HepG2 (cell line): ENCODE data around the gene ATP5MG. TPM values are rescaled to one million over a fixed set of nuclear protein-coding genes. Genes with fewer than 3 reads are reported as not detected.
A peak's percentile ranks its signal among the peaks of the same experiment; 100 is the strongest.

ENCODE experiments used
- AFF4 ChIP-seq: sonication (generic); formaldehyde crosslinking; IDR thresholded peaks from 2 replicates; pipeline ENCODE4 v1.4.0; 2020; ENCODE audit warnings: missing genetic modification reagents
- CSRNP1 ChIP-seq: sonication (generic); formaldehyde crosslinking; IDR thresholded peaks from 2 replicates; pipeline ENCODE4 v1.8.1; 2023; ENCODE audit warnings: mild to moderate bottlenecking, missing genetic modification reagents
- FOXO4 ChIP-seq: sonication (generic); formaldehyde crosslinking; conservative IDR thresholded peaks from 2 replicates; pipeline ENCODE4 v1.8.1; 2023; ENCODE audit warnings: missing genetic modification reagents
- HDAC6 ChIP-seq: fragments of 200-600 bp; sonication (generic); IDR thresholded peaks from 2 replicates; pipeline ENCODE4 v1.7.0; 2017; ENCODE audit warnings: mild to moderate bottlenecking, antibody characterized with exemption, low read length, low read depth
- KDM5A ChIP-seq: fragments of 200-600 bp; sonication (generic); IDR thresholded peaks from 2 replicates; pipeline ENCODE4 v1.7.0; 2018; ENCODE audit warnings: antibody characterized with exemption, mild to moderate bottlenecking, low read length, borderline replicate concordance
- NFE2 ChIP-seq: sonication (generic); formaldehyde crosslinking; IDR thresholded peaks from 2 replicates; pipeline ENCODE4 v1.4.0; 2020; ENCODE audit warnings: missing genetic modification reagents
- RXRB ChIP-seq: IDR thresholded peaks from 2 replicates; pipeline ENCODE4 v1.6.1; 2016; ENCODE audit warnings: borderline replicate concordance, missing genetic modification reagents, missing compliant biosample characterization
- ZBTB26 ChIP-seq: IDR thresholded peaks from 2 replicates; pipeline ENCODE4 v1.6.1; 2016; ENCODE audit warnings: missing compliant biosample characterization, missing genetic modification reagents, borderline replicate concordance
- ZFAT ChIP-seq: sonication (generic); formaldehyde crosslinking; conservative IDR thresholded peaks from 2 replicates; pipeline ENCODE4 v1.8.1; 2023; ENCODE audit warnings: missing genetic modification reagents, inconsistent platforms
- ZFYVE20 ChIP-seq: sonication (generic); formaldehyde crosslinking; IDR thresholded peaks from 2 replicates; pipeline ENCODE4 v1.8.0; 2023; ENCODE audit warnings: low read depth, mild to moderate bottlenecking, moderate library complexity, missing genetic modification reagents, borderline replicate concordance
- ZNF101 ChIP-seq: sonication (generic); formaldehyde crosslinking; IDR thresholded peaks from 2 replicates; pipeline ENCODE4 v1.4.0; 2020; ENCODE audit warnings: mild to moderate bottlenecking, low read depth, missing genetic modification reagents, borderline replicate concordance
- ZNF225 ChIP-seq: sonication (generic); formaldehyde crosslinking; IDR thresholded peaks from 2 replicates; pipeline ENCODE4 v1.4.0; 2020; ENCODE audit warnings: mild to moderate bottlenecking, missing genetic modification reagents
- ZNF496 ChIP-seq: sonication (generic); formaldehyde crosslinking; IDR thresholded peaks from 2 replicates; pipeline ENCODE4 v1.8.1; 2023; ENCODE audit warnings: mild to moderate bottlenecking, moderate library complexity, missing genetic modification reagents; ENCODE audit not compliant: insufficient replicate concordance
- ZNF569 ChIP-seq: sonication (generic); formaldehyde crosslinking; IDR thresholded peaks from 2 replicates; pipeline ENCODE4 v1.5.0; 2020; ENCODE audit warnings: mild to moderate bottlenecking, missing genetic modification reagents, moderate library complexity, borderline replicate concordance
- polyA plus RNA-seq, 8 experiments: library from polyadenylated mRNA; depleted of rRNA in 3 of 8; stranded (reverse) in 7 of 8; unstranded in 1 of 8; fragments of >200 nt; fragmentation: Illumina TruSeq in 4 of 8; extraction: Trizol in 4 of 8; gene quantifications; 2 replicates each; pipeline versions ENCODE4 v1.2.1 to v1.2.3, GENCODE V29; 2011 to 2016; ENCODE audit warnings: low read depth in 4 of 8, missing spikeins in 1 of 8, mixed read lengths in 1 of 8; ENCODE audit not compliant: insufficient read depth in 1 of 8
- total RNA-seq, 5 experiments: library from RNA; depleted of rRNA; stranded (reverse); fragments of >200 nt; fragmentation: Illumina TruSeq; extraction: Trizol; gene quantifications; 2 replicates each; pipeline ENCODE4 v1.2.3, GENCODE V29; 2016; ENCODE audit warnings: low read depth in 1 of 5
- TF ChIP-seq, protein P1 (sequence below): sonication (generic); formaldehyde crosslinking; IDR thresholded peaks from 2 replicates; pipeline ENCODE4 v1.4.0; 2020; ENCODE audit warnings: mild to moderate bottlenecking, missing genetic modification reagents, borderline replicate concordance

Gene ATP5MG
- total and polyA plus RNA-seq, 2 of the 13 experiments (the other 11 are each of a cell fraction or from before 2014, with no cell fraction given), result 260 to 320 TPM

DNA sequence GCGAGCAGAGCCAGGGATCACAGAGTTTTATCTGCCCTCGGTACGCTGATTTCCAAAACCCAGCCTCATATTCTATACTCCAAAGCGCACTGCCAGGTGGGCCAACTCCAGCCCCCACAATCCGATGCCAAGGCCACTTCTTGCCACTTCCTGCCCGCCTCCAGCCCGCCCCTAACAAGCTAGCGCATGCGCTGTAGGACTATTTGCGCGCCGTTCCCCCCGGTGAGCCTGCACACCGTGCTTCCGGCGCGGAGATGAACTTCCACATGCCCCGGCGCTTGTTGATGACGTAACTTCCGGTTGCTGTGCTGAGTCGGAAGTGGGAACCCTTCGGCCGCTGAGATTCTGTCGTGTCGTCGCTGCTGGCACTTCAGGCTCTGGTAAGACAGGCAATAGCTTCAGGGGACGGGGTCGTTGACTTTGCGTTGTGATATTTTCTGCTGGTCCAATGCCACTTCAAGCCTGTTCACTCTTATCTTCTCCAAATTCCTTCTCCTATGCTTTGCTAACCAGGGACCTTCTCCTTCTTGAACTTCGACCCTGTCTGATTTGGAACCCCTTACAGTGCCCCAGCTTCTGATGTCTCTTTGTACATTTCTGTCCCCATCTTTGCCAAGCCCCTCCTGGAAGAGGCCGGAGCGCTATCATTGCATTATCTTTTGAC lies 42.0 kb upstream of the ATP5MG start, which contains the start of gene UBE4A (continued):
- TF ChIP-seq FOXO4 (CRISPR knock-in tag), result no peak
- TF ChIP-seq KDM5A, result peak; percentile 98
- TF ChIP-seq ZBTB26 (CRISPR knock-in tag), result peak; percentile 66; the same call in 1 of the 2 replicates
- TF ChIP-seq HDAC6, result no peak
- no peak for TF ChIP-seq ZNF496 (CRISPR knock-in tag)
- TF ChIP-seq AFF4 (CRISPR knock-in tag), result no peak
- TF ChIP-seq, protein P1, sequence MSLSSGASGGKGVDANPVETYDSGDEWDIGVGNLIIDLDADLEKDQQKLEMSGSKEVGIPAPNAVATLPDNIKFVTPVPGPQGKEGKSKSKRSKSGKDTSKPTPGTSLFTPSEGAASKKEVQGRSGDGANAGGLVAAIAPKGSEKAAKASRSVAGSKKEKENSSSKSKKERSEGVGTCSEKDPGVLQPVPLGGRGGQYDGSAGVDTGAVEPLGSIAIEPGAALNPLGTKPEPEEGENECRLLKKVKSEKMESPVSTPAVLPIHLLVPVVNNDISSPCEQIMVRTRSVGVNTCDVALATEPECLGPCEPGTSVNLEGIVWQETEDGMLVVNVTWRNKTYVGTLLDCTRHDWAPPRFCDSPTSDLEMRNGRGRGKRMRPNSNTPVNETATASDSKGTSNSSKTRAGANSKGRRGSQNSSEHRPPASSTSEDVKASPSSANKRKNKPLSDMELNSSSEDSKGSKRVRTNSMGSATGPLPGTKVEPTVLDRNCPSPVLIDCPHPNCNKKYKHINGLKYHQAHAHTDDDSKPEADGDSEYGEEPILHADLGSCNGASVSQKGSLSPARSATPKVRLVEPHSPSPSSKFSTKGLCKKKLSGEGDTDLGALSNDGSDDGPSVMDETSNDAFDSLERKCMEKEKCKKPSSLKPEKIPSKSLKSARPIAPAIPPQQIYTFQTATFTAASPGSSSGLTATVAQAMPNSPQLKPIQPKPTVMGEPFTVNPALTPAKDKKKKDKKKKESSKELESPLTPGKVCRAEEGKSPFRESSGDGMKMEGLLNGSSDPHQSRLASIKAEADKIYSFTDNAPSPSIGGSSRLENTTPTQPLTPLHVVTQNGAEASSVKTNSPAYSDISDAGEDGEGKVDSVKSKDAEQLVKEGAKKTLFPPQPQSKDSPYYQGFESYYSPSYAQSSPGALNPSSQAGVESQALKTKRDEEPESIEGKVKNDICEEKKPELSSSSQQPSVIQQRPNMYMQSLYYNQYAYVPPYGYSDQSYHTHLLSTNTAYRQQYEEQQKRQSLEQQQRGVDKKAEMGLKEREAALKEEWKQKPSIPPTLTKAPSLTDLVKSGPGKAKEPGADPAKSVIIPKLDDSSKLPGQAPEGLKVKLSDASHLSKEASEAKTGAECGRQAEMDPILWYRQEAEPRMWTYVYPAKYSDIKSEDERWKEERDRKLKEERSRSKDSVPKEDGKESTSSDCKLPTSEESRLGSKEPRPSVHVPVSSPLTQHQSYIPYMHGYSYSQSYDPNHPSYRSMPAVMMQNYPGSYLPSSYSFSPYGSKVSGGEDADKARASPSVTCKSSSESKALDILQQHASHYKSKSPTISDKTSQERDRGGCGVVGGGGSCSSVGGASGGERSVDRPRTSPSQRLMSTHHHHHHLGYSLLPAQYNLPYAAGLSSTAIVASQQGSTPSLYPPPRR, result no peak
- peak; percentile 90 for TF ChIP-seq CSRNP1 (CRISPR knock-in tag)
- TF ChIP-seq ZFYVE20 (CRISPR knock-in tag), result no peak
- TF ChIP-seq RXRB (CRISPR knock-in tag), result peak; percentile 76; the same call in 1 of the 2 replicates
- 0 out of 2 replicates have a peak, but pooled peaks have one; percentile 61 for TF ChIP-seq ZNF569
- TF ChIP-seq ZFAT, result no peak
- no peak for TF ChIP-seq ZNF225 (CRISPR knock-in tag)
- no peak for TF ChIP-seq ZNF101 (CRISPR knock-in tag)
- no peak for TF ChIP-seq NFE2 (CRISPR knock-in tag)
